ENCODE results near the gene PLCL1.
A peak's percentile ranks its signal among the peaks of the same experiment; 100 is the strongest.

The PLCL1 gene

GRCh38 chr2:197809064-197809463 is 4.7 kb downstream of the PLCL1 start:
- no peak for TF ChIP-seq CTCF (conservative IDR thresholded peaks at IDR 0.05; ENCODE audit: control insufficient read depth, insufficient read depth, low read depth, low read length)
- no peak for DNase-seq (ENCODE audit: low read depth)
- H3K4me3 ChIP-seq (ENCODE audit: control insufficient read depth, low read depth, low read length), result no peak overlapping the region

GRCh38 chr2:197810016-197810415 is 5.6 kb downstream of the PLCL1 start:
- no peak for DNase-seq (ENCODE audit: low read depth)
- H3K4me3 ChIP-seq (ENCODE audit: control insufficient read depth, low read depth, low read length), result no peak overlapping the region
- TF ChIP-seq CTCF (conservative IDR thresholded peaks at IDR 0.05; ENCODE audit: control insufficient read depth, insufficient read depth, low read depth, low read length), result no peak

GRCh38 chr2:197810491-197810890 is 6.1 kb downstream of the PLCL1 start:
- no peak for DNase-seq (ENCODE audit: low read depth)
- H3K4me3 ChIP-seq (ENCODE audit: control insufficient read depth, low read depth, low read length), result no peak overlapping the region
- no peak for TF ChIP-seq CTCF (conservative IDR thresholded peaks at IDR 0.05; ENCODE audit: control insufficient read depth, insufficient read depth, low read depth, low read length)

- TF ChIP-seq CTCF (conservative IDR thresholded peaks at IDR 0.05; ENCODE audit: control insufficient read depth, insufficient read depth, low read depth, low read length), result peak; percentile 76
- DNase-seq (ENCODE audit: low read depth), result peak; percentile 77
- H3K4me3 ChIP-seq (ENCODE audit: control insufficient read depth, low read depth, low read length), result no peak overlapping the region
These were observed 8.8 kb downstream of the PLCL1 start for GRCh38 chr2:197813093-197813787.

- no peak for TF ChIP-seq CTCF (conservative IDR thresholded peaks at IDR 0.05; ENCODE audit: control insufficient read depth, insufficient read depth, low read depth, low read length)
- H3K4me3 ChIP-seq (ENCODE audit: control insufficient read depth, low read depth, low read length), result no peak overlapping the region
- DNase-seq (ENCODE audit: low read depth), result no peak
These were observed 10.1 kb downstream of the PLCL1 start for GRCh38 chr2:197814526-197814925.

GRCh38 chr2:197821550-197822289 is 17.3 kb downstream of the PLCL1 start:
- TF ChIP-seq CTCF (conservative IDR thresholded peaks at IDR 0.05; ENCODE audit: control insufficient read depth, insufficient read depth, low read depth, low read length), result no peak
- no peak overlapping the region for H3K4me3 ChIP-seq (ENCODE audit: control insufficient read depth, low read depth, low read length)
- DNase-seq (ENCODE audit: low read depth), result no peak

All from fibroblast of mammary gland (primary cell).